Subcutaneous abdominal adipose tissue (tissue), 5 donors: ENCODE results near the gene IST1.
"Not testable (repeated sequence)": the region's sequence is repeated elsewhere in the genome, so short reads cannot be mapped to it uniquely, and the experiment has no call there.

Experiments used
- H3K27ac ChIP-seq: one replicate; pipeline ENCODE4 v1.7.0; 2013; ENCODE audit warnings: low read depth, mild to moderate bottlenecking, inconsistent platforms, low read length, moderate library complexity
- H3K27me3 ChIP-seq, 5 donors: one replicate each; pipeline ENCODE4 v1.7.0; 2013; ENCODE audit warnings: low read length in 5 of 5, inconsistent platforms in 1 of 5; ENCODE audit not compliant: control insufficient read depth in 5 of 5, insufficient read depth in 4 of 5
- H3K36me3 ChIP-seq, 5 donors: one replicate each; pipeline ENCODE4 v1.7.0; 2013; ENCODE audit warnings: low read length in 5 of 5; ENCODE audit not compliant: control insufficient read depth in 5 of 5, insufficient read depth in 5 of 5
- H3K4me1 ChIP-seq, 5 donors: one replicate each; pipeline ENCODE4 v1.7.0; 2013; ENCODE audit warnings: low read length in 5 of 5, mild to moderate bottlenecking in 3 of 5, moderate library complexity in 1 of 5; ENCODE audit not compliant: control insufficient read depth in 5 of 5, insufficient read depth in 5 of 5
- H3K4me3 ChIP-seq, 5 donors: one replicate each; pipeline ENCODE4 v1.7.0; 2013; ENCODE audit warnings: low read length in 5 of 5, low read depth in 1 of 5
- H3K9ac ChIP-seq, 5 donors: one replicate each; pipeline ENCODE4 v1.7.0; 2013; ENCODE audit warnings: low read length in 5 of 5, mild to moderate bottlenecking in 4 of 5, moderate library complexity in 3 of 5
- H3K9me3 ChIP-seq, 5 donors: one replicate each; pipeline ENCODE4 v1.7.0; 2013; ENCODE audit warnings: low read length in 5 of 5; ENCODE audit not compliant: control insufficient read depth in 5 of 5
- donor health status: healthy.
- donor health status: healthy.
- donor health status: healthy.
- donor health status: healthy.
- donor health status: healthy.

The IST1 gene

DNA sequence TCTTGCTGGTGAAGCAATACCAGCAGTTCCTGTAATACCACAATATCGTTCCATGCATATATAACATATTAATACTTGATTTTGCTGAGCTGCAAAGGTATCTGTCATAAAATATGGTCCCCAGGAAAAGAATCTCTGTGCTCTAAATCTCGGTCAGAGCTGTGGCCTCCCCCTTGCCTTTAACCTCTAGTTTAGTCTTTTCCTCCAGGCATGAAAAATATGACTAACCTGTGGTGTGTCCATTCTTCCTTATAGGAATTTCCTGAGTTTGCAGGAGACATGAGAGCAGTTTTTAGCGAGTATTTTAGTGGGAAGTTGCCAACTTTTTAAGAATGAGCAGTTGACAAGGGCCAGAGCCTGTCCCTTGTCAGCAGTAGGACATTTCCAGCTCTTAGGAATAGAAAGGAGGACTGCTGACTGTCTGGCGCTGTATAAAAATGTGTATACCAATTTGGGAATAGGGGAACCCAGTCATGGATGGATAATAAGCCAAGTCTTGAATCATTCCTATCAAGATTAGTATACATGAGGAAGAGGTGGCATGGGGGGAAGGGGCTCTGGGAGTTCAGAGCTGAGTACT, 40.9 kb upstream of the IST1 start:
- Histone ChIP-seq H3K4me3 (no peak overlapping the region), H3K36me3 (peaks cover 6 to 65% (median 40%) of the 10 kb centered on the region in 5 donors), H3K9ac (no peak overlapping the region), H3K9me3 (no peaks in the 10 kb centered on the region), H3K4me1 (peaks cover 0 to 50% (median 43%) of the 10 kb centered on the region in 5 donors), H3K27me3 (no peaks in the 10 kb centered on the region), H3K27ac (no peak overlapping the region)

DNA sequence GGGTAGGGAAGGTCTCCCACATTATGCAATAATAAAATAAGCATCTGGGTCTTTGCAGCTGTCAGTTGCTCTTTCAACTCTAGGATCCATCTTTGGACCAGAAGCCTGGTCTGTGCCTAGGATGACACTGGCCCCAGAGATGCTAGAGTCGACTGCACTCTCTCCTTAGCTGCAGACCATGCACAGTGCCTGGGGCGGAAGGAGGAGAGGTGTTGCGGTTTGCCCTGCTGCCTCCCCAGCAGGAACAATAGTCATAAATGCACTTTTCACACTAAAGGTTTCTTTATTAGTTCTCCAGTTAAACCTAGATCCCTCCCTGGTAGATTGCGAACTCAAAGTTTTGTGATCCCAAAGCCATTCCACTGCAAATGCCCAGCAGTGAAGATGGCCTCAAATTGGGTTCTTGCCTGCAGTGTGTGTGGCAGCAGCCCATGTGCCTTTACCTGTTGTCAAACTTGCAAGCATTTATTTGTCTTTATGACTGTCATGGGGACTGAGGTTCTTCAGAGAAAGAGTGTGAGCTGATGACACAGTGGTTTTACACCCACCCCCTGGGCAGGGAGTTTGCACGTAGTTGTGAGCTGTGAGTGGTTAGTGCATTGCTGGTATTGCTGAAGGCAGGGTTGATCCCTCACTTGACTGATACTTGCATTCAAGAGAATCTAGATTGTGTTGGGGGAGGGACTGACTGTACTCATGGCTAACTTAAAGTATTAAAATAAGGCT, 39.2 kb upstream of the IST1 start:
- Histone ChIP-seq H3K27me3 (no peaks in the 10 kb centered on the region), H3K36me3 (peaks cover 6 to 62% (median 37%) of the 10 kb centered on the region in 5 donors), H3K4me1 (peaks cover 0 to 43% (median 36%) of the 10 kb centered on the region in 5 donors), H3K9me3 (no peaks in the 10 kb centered on the region), H3K4me3 (no peak overlapping the region), H3K9ac (no peak overlapping the region), H3K27ac (no peak overlapping the region)

DNA sequence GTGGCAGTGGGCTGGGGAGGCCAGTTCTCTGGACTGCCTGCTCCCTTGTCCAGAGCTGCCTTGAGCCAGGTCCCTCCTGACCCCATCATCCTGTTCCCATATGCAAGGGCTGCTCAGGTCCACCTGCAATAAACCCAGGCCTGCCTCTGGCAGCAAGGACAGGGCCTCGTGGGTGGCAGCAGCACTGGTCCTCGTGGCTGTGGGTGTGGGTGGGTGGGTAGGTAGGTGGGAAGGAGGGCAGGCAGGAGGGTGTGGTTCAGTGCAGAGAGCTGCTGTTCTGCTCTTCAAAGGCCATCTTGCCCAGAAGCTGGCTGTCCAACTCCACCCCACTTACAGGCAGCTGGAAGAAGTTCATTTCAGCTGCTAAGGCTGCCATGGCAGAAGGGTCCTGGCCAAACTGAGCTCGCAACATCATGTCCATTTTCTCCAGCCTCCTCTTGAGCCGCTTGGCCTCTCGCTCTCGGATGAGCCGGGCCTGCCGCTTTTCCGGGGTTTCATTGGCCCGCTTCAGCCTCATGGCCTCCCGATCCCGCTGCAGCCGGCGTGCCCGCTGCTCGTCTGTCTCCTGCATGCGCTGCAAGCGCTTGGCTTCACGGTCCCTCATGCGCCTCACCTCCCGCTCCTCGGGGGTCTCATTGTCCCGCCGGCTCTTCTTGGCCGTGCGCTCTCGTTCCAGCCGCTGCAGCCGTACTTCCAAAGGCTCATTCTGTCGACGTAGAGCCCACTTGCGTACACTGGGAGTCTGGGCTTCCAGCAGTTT, 35.4 kb upstream of the IST1 start:
- H3K9me3 ChIP-seq, result no peaks in the 10 kb centered on the region
- H3K27ac ChIP-seq, result no peak overlapping the region
- H3K27me3 ChIP-seq, result no peaks in the 10 kb centered on the region
- peaks cover 2 to 70% (median 44%) of the 10 kb centered on the region in 5 donors for H3K36me3 ChIP-seq
- H3K9ac ChIP-seq, result no peak overlapping the region
- H3K4me1 ChIP-seq, result peaks cover 0 to 24% (median 17%) of the 10 kb centered on the region in 5 donors
- no peak overlapping the region for H3K4me3 ChIP-seq

DNA sequence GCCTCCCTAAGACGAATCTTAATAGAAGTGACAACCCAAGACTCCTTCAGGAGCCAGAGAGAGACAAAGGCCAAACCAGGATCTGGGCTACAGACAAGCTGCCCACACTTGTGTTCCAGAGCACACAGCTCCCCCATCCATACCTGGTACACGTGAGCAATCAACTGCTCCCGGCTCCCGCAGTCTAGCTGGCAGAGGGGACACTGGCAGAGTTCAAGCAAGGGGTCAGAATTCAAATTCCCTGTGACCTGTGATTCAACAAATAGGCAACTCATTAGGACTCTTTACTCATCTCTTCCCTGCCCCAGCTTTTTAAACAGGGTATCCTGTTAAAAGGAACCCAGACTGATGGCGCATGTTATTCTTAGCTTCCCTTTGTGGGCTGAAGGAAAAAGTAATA, 31.3 kb upstream of the IST1 start:
- Histone ChIP-seq H3K4me1 (peaks cover 0 to 4% (median 2%) of the 10 kb centered on the region in 5 donors), H3K27ac (no peak overlapping the region), H3K9me3 (no peaks in the 10 kb centered on the region), H3K36me3 (peaks cover 3 to 65% (median 49%) of the 10 kb centered on the region in 5 donors), H3K4me3 (no peak overlapping the region), H3K9ac (no peak overlapping the region), H3K27me3 (no peaks in the 10 kb centered on the region)

DNA sequence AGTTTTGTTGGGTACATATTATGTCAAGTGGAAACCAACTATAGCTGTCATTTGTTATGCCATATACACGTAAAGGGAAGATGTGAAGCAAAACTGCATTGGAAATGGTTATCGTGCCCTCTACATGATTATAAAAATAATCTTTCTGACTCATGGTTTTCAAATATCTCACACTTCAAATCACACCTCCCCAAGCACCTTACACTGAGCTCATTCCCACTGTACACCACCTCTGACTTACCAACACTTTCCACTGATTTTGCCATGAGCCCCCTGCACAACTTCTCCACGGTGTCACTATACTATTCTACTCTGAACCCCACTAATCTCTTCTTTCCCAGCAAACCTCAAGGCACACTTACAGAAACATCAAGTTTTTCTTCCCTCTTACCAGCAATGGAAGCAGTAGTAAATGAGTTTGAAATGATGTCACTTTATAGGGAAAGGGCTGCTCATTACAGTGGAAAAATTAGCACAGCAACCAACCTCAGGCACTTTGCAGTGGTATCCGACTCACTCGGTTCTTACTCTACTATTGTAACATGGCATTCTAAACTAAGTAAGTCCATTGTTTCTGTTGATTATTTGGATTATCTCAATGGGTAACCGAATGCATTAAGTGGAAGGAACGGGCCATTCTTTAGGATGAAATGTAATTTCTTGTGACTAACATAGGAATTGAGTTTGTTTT, 30.0 kb upstream of the IST1 start:
- Histone ChIP-seq H3K4me3 (no peak overlapping the region), H3K9ac (no peak overlapping the region), H3K36me3 (peaks cover 9 to 63% (median 45%) of the 10 kb centered on the region in 5 donors), H3K9me3 (no peaks in the 10 kb centered on the region), H3K27me3 (no peaks in the 10 kb centered on the region), H3K4me1 (no peaks in the 10 kb centered on the region), H3K27ac (no peak overlapping the region)

DNA sequence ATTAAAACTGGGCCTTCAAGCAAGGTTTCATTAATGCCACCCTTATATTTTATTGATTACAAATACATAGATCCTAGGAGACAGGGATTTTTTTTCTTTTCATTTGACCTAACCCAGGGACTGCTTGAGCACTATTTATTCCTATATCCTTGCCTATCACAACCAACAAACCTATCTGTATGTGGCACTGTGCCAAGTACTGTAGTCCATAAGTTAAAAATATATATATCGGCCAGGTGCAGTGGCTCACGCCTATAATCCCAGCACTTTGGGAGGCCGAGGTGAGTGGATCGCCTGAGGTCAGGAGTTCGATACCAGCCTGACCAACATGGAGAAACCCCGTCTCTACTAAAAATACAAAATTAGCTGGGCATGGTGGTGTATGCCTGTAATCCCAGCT, 28.2 kb upstream of the IST1 start:
- not testable (repeated sequence) for H3K9ac ChIP-seq, H3K27ac ChIP-seq, H3K9me3 ChIP-seq, H3K27me3 ChIP-seq, H3K4me3 ChIP-seq, H3K4me1 ChIP-seq
- peaks cover 9 to 47% (median 32%) of the 10 kb centered on the region in 5 donors for H3K36me3 ChIP-seq

DNA sequence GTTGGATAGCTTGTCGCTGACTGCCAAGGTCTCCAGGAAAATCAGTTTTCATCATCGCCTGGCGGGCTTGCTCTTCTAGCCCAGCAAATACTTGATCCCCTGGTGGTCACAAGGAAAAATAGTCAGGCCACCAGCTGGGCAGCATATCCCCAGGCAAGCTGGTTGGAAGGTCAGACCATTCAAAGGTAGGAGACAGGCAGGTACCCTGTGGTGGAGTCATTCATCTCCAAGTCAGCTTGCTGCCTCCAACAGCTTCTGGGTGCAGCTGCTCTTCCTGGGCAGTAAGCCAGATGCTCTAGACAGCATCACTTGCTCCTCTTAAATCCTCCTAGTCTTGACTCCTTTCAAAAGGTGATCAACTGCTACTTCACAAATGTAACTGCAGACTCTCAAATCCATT, 27.4 kb upstream of the IST1 start:
- Histone ChIP-seq H3K27me3 (no peaks in the 10 kb centered on the region), H3K9ac (no peak overlapping the region), H3K4me3 (no peak overlapping the region), H3K36me3 (peaks cover 9 to 42% (median 29%) of the 10 kb centered on the region in 5 donors), H3K27ac (no peak overlapping the region), H3K9me3 (no peaks in the 10 kb centered on the region), H3K4me1 (no peaks in the 10 kb centered on the region)

DNA sequence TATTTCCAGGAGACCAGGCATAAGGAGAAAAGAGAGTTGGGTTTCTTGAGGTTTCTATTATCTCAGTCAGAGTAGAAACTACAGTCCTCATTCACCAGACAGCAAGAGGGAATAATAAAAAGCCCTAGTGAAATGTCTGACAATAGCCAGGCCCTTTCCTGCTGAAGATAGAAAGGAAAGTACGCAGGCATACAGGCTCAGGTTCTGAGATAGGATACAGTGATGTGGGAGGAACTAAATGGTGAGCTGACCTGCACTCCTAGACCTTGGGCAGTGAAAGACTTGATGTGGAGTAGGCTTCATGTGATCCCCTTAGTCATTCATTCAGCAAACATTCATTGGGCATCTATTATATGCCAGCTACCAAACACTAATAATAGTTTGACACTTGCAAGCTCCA, 26.2 kb upstream of the IST1 start:
- Histone ChIP-seq H3K9me3 (no peaks in the 10 kb centered on the region), H3K27me3 (no peaks in the 10 kb centered on the region), H3K9ac (no peak overlapping the region), H3K27ac (no peak overlapping the region), H3K4me3 (no peak overlapping the region), H3K4me1 (no peaks in the 10 kb centered on the region), H3K36me3 (peaks cover 9 to 33% (median 26%) of the 10 kb centered on the region in 5 donors)

DNA sequence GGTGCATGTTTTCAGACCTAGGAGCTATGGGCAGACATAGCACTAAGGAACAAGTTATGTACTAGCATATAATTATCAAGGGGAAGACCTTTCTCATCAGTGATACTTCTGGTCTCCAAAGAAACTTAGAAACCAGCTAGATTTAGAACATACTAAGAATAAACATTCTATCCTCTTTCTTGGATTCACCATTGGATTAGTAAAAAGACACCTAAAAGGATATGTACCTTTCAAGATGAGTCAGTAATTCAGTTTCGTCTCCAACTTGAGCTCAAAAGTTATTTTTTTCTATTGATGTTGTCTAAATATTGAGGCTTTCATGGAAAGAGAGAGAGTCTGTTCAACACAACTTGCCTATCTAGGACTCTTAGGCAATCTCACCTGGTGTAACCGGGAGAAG, 24.5 kb upstream of the IST1 start:
- H3K27ac ChIP-seq, result no peak overlapping the region
- no peaks in the 10 kb centered on the region for H3K9me3 ChIP-seq
- no peak overlapping the region for H3K9ac ChIP-seq
- no peak overlapping the region for H3K4me3 ChIP-seq
- no peaks in the 10 kb centered on the region for H3K27me3 ChIP-seq
- H3K36me3 ChIP-seq, result peaks cover 9 to 31% (median 16%) of the 10 kb centered on the region in 5 donors
- no peaks in the 10 kb centered on the region for H3K4me1 ChIP-seq
